Measurements from ENCODE around the gene NOB1. TPM values are rescaled to one million over a fixed set of nuclear protein-coding genes. Genes with fewer than 3 reads are reported as not detected.

The NOB1 gene
- total and polyA plus RNA-seq, 5 experiments from 2014 or later = 35.1 to 61.5 (median 59.7) TPM

- Mint-ChIP-seq H3K27me3 (no peaks in the 10 kb centered on the region), H3K36me3 (peaks cover 0 to 8% (median 0%) of the 10 kb centered on the region in 3 donors), H3K4me1 (peaks cover 0 to 5% (median 1%) of the 10 kb centered on the region in 4 donors), H3K4me3 (no peak overlapping the region), H3K27ac (no peak overlapping the region), H3K9me3 (no peaks in the 10 kb centered on the region)
- DNase-seq (no peak), ATAC-seq (no peak)
- POLR2A ChIA-PET = interaction anchor here (0.7 to 5.9 kb wide), 3 partner anchors 14 to 42 kb away, joined by 3 to 38 read pairs (median 5); partner anchors contain the start of genes NOB1 and NQO1
Observed at GRCh38 chr16:69712277-69712676, 42.4 kb downstream of the NOB1 start.

- no peaks in the 10 kb centered on the region for H3K27me3 Mint-ChIP-seq
- POLR2A ChIA-PET = interaction anchor here (0.7 to 5.9 kb wide), 3 partner anchors 15 to 43 kb away, joined by 3 to 38 read pairs (median 5); partner anchors contain the start of genes NOB1 and NQO1
- H3K27ac Mint-ChIP-seq = no peak overlapping the region
- peaks cover 0 to 5% (median 1%) of the 10 kb centered on the region in 4 donors for H3K4me1 Mint-ChIP-seq
- H3K4me3 Mint-ChIP-seq = no peak overlapping the region
- ATAC-seq (no peak), DNase-seq (no peak)
- no peaks in the 10 kb centered on the region for H3K9me3 Mint-ChIP-seq
- H3K36me3 Mint-ChIP-seq = peaks cover 0 to 11% (median 0%) of the 10 kb centered on the region in 3 donors
Observed at GRCh38 chr16:69711115-69711740, 43.5 kb downstream of the NOB1 start.

- Mint-ChIP-seq H3K36me3 (peaks cover 0 to 16% (median 0%) of the 10 kb centered on the region in 3 donors), H3K27ac (peak overlapping the region in 4 of 10 donors; percentile 1 to 38 (median 28)), H3K4me1 (peaks cover 0 to 5% (median 1%) of the 10 kb centered on the region in 4 donors), H3K27me3 (no peaks in the 10 kb centered on the region), H3K4me3 (no peak overlapping the region), H3K9me3 (no peaks in the 10 kb centered on the region)
- peak in 4 of 10 donors; percentile 6 to 65 (median 60) for DNase-seq
- ATAC-seq = peak; percentile 60 to 76
- POLR2A ChIA-PET = interaction anchor here (0.5 to 5.9 kb wide), 5 partner anchors 16 to 423 kb away, joined by 3 to 38 read pairs (median 5); partner anchors contain the start of genes NOB1 and NQO1
Observed at GRCh38 chr16:69709456-69710084, 45.2 kb downstream of the NOB1 start.

GRCh38 chr16:69707920-69708683, 46.6 kb downstream of the NOB1 start:
- ATAC-seq = no peak
- no peaks in the 10 kb centered on the region for H3K27me3 Mint-ChIP-seq
- peak overlapping the region in 3 of 10 donors; percentile 23 to 54 (median 28) for H3K27ac Mint-ChIP-seq
- peaks cover 0 to 5% (median 1%) of the 10 kb centered on the region in 4 donors for H3K4me1 Mint-ChIP-seq
- peaks cover 0 to 21% (median 0%) of the 10 kb centered on the region in 3 donors for H3K36me3 Mint-ChIP-seq
- no peaks in the 10 kb centered on the region for H3K9me3 Mint-ChIP-seq
- POLR2A ChIA-PET = interaction anchor here (0.6 to 5.9 kb wide), 3 partner anchors 47 to 53 kb away, joined by 5 to 38 read pairs (median 7); partner anchors contain the start of gene NOB1
- DNase-seq = no peak
- H3K4me3 Mint-ChIP-seq = no peak overlapping the region

- peaks cover 0 to 5% (median 1%) of the 10 kb centered on the region in 4 donors for H3K4me1 Mint-ChIP-seq
- ATAC-seq = no peak
- no peaks in the 10 kb centered on the region for H3K9me3 Mint-ChIP-seq
- H3K27ac Mint-ChIP-seq = peak overlapping the region in 5 of 10 donors; percentile 11 to 74 (median 40)
- H3K36me3 Mint-ChIP-seq = peaks cover 0 to 18% (median 0%) of the 10 kb centered on the region in 3 donors
- no peak for DNase-seq
- no peaks in the 10 kb centered on the region for H3K27me3 Mint-ChIP-seq
- no peak overlapping the region for H3K4me3 Mint-ChIP-seq
- POLR2A ChIA-PET = interaction anchor here (5.9 kb wide), 1 partner anchor 48 kb away, joined by 38 read pairs; the partner anchor contains the start of gene NOB1
Observed at GRCh38 chr16:69706975-69707340, 47.8 kb downstream of the NOB1 start.

- no peaks in the 10 kb centered on the region for H3K27me3 Mint-ChIP-seq
- no peak overlapping the region for H3K4me3 Mint-ChIP-seq
- H3K4me1 Mint-ChIP-seq = peaks cover 0 to 5% (median 1%) of the 10 kb centered on the region in 4 donors
- no peaks in the 10 kb centered on the region for H3K9me3 Mint-ChIP-seq
- DNase-seq (no peak), ATAC-seq (no peak)
- H3K27ac Mint-ChIP-seq = peak overlapping the region in 5 of 10 donors; percentile 11 to 74 (median 40)
- peaks cover 0 to 20% (median 0%) of the 10 kb centered on the region in 3 donors for H3K36me3 Mint-ChIP-seq
- POLR2A ChIA-PET = interaction anchor here (0.6 to 1.7 kb wide), 3 partner anchors 18 to 137 kb away, joined by 3 to 5 read pairs (median 4); partner anchors contain the start of gene NOB1
Observed at GRCh38 chr16:69706256-69706974, 48.3 kb downstream of the NOB1 start.

GRCh38 chr16:69703638-69704037, 51.1 kb downstream of the NOB1 start:
- Mint-ChIP-seq H3K27me3 (no peaks in the 10 kb centered on the region), H3K27ac (peak overlapping the region in 5 of 10 donors; percentile 11 to 81 (median 44)), H3K9me3 (no peaks in the 10 kb centered on the region), H3K4me3 (no peak overlapping the region), H3K36me3 (peaks cover 0 to 36% (median 0%) of the 10 kb centered on the region in 3 donors), H3K4me1 (no peaks in the 10 kb centered on the region)
- POLR2A ChIA-PET = no interaction called here
- ATAC-seq (no peak), DNase-seq (no peak)

- ATAC-seq = no peak
- no peak for DNase-seq
- peaks cover 0 to 2% (median 0%) of the 10 kb centered on the region in 4 donors for H3K4me1 Mint-ChIP-seq
- no peak overlapping the region for H3K27ac Mint-ChIP-seq
- no peaks in the 10 kb centered on the region for H3K27me3 Mint-ChIP-seq
- H3K36me3 Mint-ChIP-seq = peaks cover 0 to 41% (median 3%) of the 10 kb centered on the region in 3 donors
- POLR2A ChIA-PET = no interaction called here
- no peaks in the 10 kb centered on the region for H3K9me3 Mint-ChIP-seq
- no peak overlapping the region for H3K4me3 Mint-ChIP-seq
Observed at GRCh38 chr16:69701866-69702265, 52.9 kb downstream of the NOB1 start.

GRCh38 chr16:69701452-69701851, 53.3 kb downstream of the NOB1 start:
- H3K27me3 Mint-ChIP-seq = no peaks in the 10 kb centered on the region
- H3K4me1 Mint-ChIP-seq = peaks cover 0 to 2% (median 0%) of the 10 kb centered on the region in 4 donors
- H3K36me3 Mint-ChIP-seq = peaks cover 0 to 43% (median 6%) of the 10 kb centered on the region in 3 donors
- H3K4me3 Mint-ChIP-seq = no peak overlapping the region
- POLR2A ChIA-PET = no interaction called here
- H3K9me3 Mint-ChIP-seq = no peaks in the 10 kb centered on the region
- DNase-seq = no peak
- peak overlapping the region in 1 of 10 donors; percentile 71 for H3K27ac Mint-ChIP-seq
- ATAC-seq = no peak

- POLR2A ChIA-PET = interaction anchor here (1.2 kb wide), 1 partner anchor 23 kb away, joined by 5 read pairs; no protein-coding TSS in a partner anchor
- Mint-ChIP-seq H3K27ac (peak overlapping the region in 4 of 10 donors; percentile 32 to 74 (median 63)), H3K27me3 (no peaks in the 10 kb centered on the region), H3K4me3 (no peak overlapping the region), H3K4me1 (peaks cover 0 to 2% (median 0%) of the 10 kb centered on the region in 4 donors), H3K9me3 (no peaks in the 10 kb centered on the region), H3K36me3 (peaks cover 0 to 57% (median 15%) of the 10 kb centered on the region in 3 donors)
- no peak for DNase-seq
- ATAC-seq = no peak
Observed at GRCh38 chr16:69699915-69700314, 54.8 kb downstream of the NOB1 start.

- Mint-ChIP-seq H3K4me1 (peaks cover 0 to 3% (median under 1%) of the 10 kb centered on the region in 4 donors), H3K36me3 (peaks cover 0 to 64% (median 18%) of the 10 kb centered on the region in 3 donors), H3K27ac (no peak overlapping the region), H3K9me3 (no peaks in the 10 kb centered on the region), H3K27me3 (no peaks in the 10 kb centered on the region), H3K4me3 (no peak overlapping the region)
- DNase-seq = no peak
- POLR2A ChIA-PET = no interaction called here
- no peak for ATAC-seq
Observed at GRCh38 chr16:69698404-69698803, 56.3 kb downstream of the NOB1 start.

GRCh38 chr16:69693916-69694315, 60.8 kb downstream of the NOB1 start:
- Mint-ChIP-seq H3K36me3 (peaks cover 7 to 86% (median 25%) of the 10 kb centered on the region in 3 donors), H3K4me1 (peaks cover 0 to 5% (median under 1%) of the 10 kb centered on the region in 4 donors), H3K27me3 (no peaks in the 10 kb centered on the region), H3K27ac (peak overlapping the region in 2 of 10 donors; percentile 6 to 18), H3K9me3 (no peaks in the 10 kb centered on the region), H3K4me3 (no peak overlapping the region)
- POLR2A ChIA-PET = no interaction called here
- ATAC-seq = no peak
- DNase-seq = no peak
